Spleen (tissue), 7 donors: ENCODE data around the gene BHLHE40.

Experiments
- CTCF ChIP-seq, 11 experiments: fragments of 200-600 bp in 7 of 11; fragments of 450-650 bp in 4 of 11; sonication (generic) in 4 of 11; IDR thresholded peaks in 8 of 11; conservative IDR thresholded peaks in 3 of 11; 1 replicate in 7 of 11; 2 replicates in 4 of 11; pipeline versions ENCODE4 v1.4.0 to v1.8.0; 2016 to 2021; ENCODE audit warnings: antibody characterized with exemption in 11 of 11, inconsistent platforms in 4 of 11, mild to moderate bottlenecking in 1 of 11
- POLR2A ChIP-seq, 3 donors: fragments of 450-650 bp; IDR thresholded peaks; one replicate each; pipeline ENCODE4 v1.5.1; 2017; ENCODE audit warnings: antibody characterized with exemption in 3 of 3, mild to moderate bottlenecking in 1 of 3
- POLR2AphosphoS5 ChIP-seq, 3 donors: sonication (generic); formaldehyde crosslinking; IDR thresholded peaks; one replicate each; pipeline ENCODE4 v1.5.1; 2017; ENCODE audit warnings: antibody characterized with exemption in 3 of 3
- donor health status: DM: no; HTN: no; CAD: no; lungs with moderate emphysema.
- donor health status: DM: no; HTN: no; CAD: no.
- donor health status: DM: no; HTN: no; CAD: no.

GRCh38 chr3:4957978-4958377, 21.3 kb upstream of the BHLHE40 start:
- no peak for TF ChIP-seq CTCF (IDR thresholded peaks at IDR 0.05 in 8 of 11, conservative IDR thresholded peaks at IDR 0.05 in 3 of 11)
- TF ChIP-seq POLR2A (IDR thresholded peaks at IDR 0.05): no peak
- no peak for TF ChIP-seq POLR2AphosphoS5 (IDR thresholded peaks at IDR 0.05)
